ENCODE results near the gene CD300H. TPM values are rescaled to one million over a fixed set of nuclear protein-coding genes. Genes with fewer than 3 reads are reported as not detected.
A peak's percentile ranks its signal among the peaks of the same experiment; 100 is the strongest.

CD300H gene
- polyA plus RNA-seq, 1 experiment, result not detected

DNA sequence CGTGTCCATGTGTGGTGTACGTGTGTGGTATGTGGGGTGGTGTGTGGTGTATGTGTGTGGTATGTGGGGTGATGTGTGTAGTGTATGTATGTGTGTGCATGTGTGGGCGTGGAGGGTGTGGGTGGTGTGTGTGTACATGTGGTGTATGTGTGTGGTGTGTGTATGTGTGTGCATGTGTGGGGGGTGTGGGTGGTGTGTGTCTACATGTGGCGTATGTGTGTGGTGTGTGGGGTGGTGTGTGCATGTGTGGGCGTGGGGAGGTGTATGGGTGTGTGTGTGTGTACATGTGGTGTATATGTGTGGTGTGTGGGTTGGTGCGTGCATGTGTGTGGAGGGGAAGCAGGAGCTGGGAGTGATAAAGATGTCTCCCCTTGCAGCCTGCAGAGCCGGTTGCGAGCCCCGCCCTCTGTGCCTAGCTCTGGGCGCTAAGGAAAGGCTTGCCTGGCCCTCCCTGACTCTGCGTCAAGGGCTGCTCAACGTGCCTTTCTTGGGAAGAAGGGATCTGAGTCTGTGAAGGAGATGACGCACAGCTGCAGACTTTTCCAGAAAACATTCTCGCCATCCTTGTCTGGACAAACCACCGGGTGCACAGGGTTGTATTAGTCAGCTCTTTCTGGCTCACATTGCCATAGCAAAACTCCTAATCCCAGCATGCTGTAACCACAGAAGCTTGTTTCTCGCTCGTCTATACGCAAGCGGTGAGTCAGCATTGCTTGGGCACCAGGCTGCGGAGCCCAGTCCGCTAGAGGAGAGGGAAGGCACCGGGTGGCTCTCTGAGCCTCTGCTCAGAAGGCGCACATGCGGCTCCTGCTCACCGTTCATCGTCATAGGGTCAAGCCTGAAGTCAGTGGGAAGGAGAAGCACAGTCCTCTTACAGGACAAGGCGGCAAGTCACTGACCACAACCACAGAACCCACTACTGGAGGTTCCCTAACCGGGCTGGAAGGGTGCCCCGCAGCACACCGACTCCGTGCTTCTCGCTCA, 2.0 kb upstream of the CD300H start:
- ChIA-PET CTCF (no interaction called here), POLR2A (no interaction called here)
- Histone ChIP-seq H3K27ac (ENCODE audit: low read depth, low read length) (no peak overlapping the region), H3K9me3 (ENCODE audit: control insufficient read depth, insufficient read depth, low read length) (peaks cover 27% of the 10 kb centered on the region), H3K27me3 (ENCODE audit: control insufficient read depth, insufficient read depth, low read length) (no peaks in the 10 kb centered on the region), H3K4me3 (ENCODE audit: low read depth, low read length) (no peak overlapping the region)
- peak; percentile 36 for DNase-seq (ENCODE audit: low read depth, low spot score)
- TF ChIP-seq, protein P1, sequence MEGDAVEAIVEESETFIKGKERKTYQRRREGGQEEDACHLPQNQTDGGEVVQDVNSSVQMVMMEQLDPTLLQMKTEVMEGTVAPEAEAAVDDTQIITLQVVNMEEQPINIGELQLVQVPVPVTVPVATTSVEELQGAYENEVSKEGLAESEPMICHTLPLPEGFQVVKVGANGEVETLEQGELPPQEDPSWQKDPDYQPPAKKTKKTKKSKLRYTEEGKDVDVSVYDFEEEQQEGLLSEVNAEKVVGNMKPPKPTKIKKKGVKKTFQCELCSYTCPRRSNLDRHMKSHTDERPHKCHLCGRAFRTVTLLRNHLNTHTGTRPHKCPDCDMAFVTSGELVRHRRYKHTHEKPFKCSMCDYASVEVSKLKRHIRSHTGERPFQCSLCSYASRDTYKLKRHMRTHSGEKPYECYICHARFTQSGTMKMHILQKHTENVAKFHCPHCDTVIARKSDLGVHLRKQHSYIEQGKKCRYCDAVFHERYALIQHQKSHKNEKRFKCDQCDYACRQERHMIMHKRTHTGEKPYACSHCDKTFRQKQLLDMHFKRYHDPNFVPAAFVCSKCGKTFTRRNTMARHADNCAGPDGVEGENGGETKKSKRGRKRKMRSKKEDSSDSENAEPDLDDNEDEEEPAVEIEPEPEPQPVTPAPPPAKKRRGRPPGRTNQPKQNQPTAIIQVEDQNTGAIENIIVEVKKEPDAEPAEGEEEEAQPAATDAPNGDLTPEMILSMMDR (IDR thresholded peaks at IDR 0.05; ENCODE audit: low read depth, low read length), result no peak

DNA sequence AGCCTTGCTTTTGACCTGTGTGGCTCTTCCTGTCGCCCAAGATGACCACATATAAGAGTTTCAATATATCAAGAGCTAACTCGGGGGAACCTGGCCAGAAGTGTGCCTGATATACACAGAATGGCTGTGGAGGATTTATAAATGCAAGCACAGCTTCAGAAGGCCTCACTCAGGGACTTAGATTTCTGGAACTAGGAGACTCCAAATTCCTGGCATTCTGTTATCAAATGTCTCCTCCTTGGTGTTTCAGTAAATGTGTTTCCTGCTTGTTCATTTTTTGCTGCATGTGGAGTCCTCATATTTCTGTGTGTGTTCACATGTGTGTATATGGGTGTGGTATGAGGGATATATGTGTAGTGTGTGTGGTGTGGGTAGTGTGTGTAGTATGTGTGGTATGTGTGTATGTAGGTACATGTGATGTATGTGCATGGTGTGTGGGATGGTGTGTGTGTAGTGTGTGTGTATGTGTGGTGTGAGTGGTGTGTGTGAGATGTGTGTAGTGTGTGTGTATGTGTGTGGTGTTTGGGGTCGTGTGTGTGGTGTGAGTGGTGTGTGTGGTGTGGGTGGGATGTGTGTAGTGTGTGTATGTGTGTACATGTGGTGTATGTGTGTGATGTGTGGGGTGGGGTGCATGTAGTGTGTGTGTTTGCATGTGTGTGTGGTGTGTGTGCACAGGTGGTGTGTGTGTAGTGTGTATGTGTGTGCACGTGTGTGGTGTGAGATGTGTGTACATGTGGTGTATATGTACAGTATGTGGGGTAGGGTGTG, 981 bp upstream of the CD300H start:
- Histone ChIP-seq H3K27ac (ENCODE audit: low read depth, low read length) (no peak overlapping the region), H3K4me3 (ENCODE audit: low read depth, low read length) (no peak overlapping the region), H3K27me3 (ENCODE audit: control insufficient read depth, insufficient read depth, low read length) (no peaks in the 10 kb centered on the region), H3K9me3 (ENCODE audit: control insufficient read depth, insufficient read depth, low read length) (peaks cover 31% of the 10 kb centered on the region)
- POLR2A ChIA-PET, result no interaction called here
- TF ChIP-seq, protein P1 (IDR thresholded peaks at IDR 0.05; ENCODE audit: low read depth, low read length), result no peak
- DNase-seq (ENCODE audit: low read depth, low spot score), result no peak
- CTCF ChIA-PET, result no interaction called here

DNA sequence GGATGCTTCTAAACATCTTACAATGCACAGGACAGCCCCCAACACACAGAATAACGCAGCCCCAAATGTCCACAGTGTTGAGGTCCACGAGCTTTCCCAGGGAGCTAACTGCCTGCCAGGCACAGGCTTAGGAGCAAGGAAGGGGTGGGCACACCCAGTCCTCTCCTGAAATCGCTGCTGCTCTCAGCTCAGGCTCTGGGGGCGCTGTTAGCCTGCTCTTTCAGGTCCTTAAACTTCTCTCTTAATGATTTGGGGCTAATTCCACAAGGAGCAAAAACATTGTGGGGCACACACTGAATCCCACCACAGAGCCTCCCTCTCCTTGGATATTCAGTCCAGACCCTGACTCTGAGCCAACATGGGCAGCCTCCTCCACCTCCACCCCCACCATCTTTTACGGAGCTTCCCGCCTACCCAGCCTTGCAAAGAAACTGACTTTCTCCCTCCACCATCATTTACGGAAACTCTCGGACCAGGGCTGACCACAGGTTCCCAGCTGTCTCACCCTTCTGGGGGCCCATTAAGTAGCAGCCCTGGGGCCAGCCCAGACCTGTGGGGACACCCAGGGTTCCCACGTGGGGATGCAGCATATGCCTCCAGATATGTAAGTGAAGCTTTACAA, 1.1 kb downstream of the CD300H start:
- Histone ChIP-seq H3K4me3 (ENCODE audit: low read depth, low read length) (no peak overlapping the region), H3K27me3 (ENCODE audit: control insufficient read depth, insufficient read depth, low read length) (no peaks in the 10 kb centered on the region), H3K9me3 (ENCODE audit: control insufficient read depth, insufficient read depth, low read length) (peaks cover 33% of the 10 kb centered on the region), H3K27ac (ENCODE audit: low read depth, low read length) (no peak overlapping the region)
- ChIA-PET CTCF (no interaction called here), POLR2A (no interaction called here)
- TF ChIP-seq, protein P1 (IDR thresholded peaks at IDR 0.05; ENCODE audit: low read depth, low read length), result peak; percentile 27; the same call in 1 of the 2 replicates
- no peak for DNase-seq (ENCODE audit: low read depth, low spot score)

DNA sequence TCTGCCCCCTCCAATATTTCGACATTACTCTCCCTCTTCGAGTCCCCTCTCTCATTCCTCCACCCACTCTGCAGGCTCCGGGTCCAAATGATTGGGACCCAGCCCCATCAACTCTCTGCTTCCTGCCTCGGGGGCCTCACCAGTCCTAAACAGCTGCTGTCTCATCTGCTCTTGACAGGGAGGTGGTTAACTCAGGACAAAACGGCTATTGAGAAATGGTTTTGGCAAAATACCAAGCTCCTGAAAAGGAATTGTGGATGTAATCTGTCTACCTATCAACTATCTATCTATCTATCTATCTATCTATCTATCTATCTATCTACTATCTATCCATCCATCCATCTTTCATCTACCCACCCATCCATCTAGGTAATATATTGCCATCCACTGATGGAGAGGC, 2.2 kb downstream of the CD300H start:
- POLR2A ChIA-PET, result no interaction called here
- no peak for DNase-seq (ENCODE audit: low read depth, low spot score)
- Histone ChIP-seq H3K27me3 (ENCODE audit: control insufficient read depth, insufficient read depth, low read length) (no peaks in the 10 kb centered on the region), H3K9me3 (ENCODE audit: control insufficient read depth, insufficient read depth, low read length) (peaks cover 30% of the 10 kb centered on the region), H3K27ac (ENCODE audit: low read depth, low read length) (no peak overlapping the region), H3K4me3 (ENCODE audit: low read depth, low read length) (no peak overlapping the region)
- CTCF ChIA-PET, result no interaction called here
- TF ChIP-seq, protein P1 (IDR thresholded peaks at IDR 0.05; ENCODE audit: low read depth, low read length), result no peak
